AG04449 (cell line): ENCODE measurements around the gene KLC4.

ENCODE experiments used
- CTCF ChIA-PET: fragments of 350-600 bp; formaldehyde crosslinking; extraction: SDS; loops from one replicate; lab custom pipeline; 2021; ENCODE audit warnings: antibody characterized with exemption; lab: Yijun Ruan, JAX
- POLR2A ChIA-PET: fragments of 400-600, 350-600 bp; formaldehyde crosslinking; extraction: SDS; loops from one replicate; lab custom pipeline; 2020; ENCODE audit warnings: antibody characterized with exemption, inconsistent platforms; lab: Yijun Ruan, JAX
- DNase-seq: peaks from one replicate; pipeline ENCODE4 v3.0.0-alpha.2; 2010; ENCODE audit warnings: low read depth, low spot score
- H3K4me3 ChIP-seq: 2 replicates; pipeline ENCODE4 v1.5.1; 2011; ENCODE audit warnings: low read depth, mild to moderate bottlenecking, control low read depth, low read length
- TF ChIP-seq, protein P1 (sequence below): IDR thresholded peaks from one replicate; pipeline ENCODE4 v1.5.1; 2011; ENCODE audit warnings: mild to moderate bottlenecking, moderate library complexity, low read length, control low read depth, inconsistent platforms; ENCODE audit not compliant: insufficient read depth; ENCODE audit errors: missing control alignments

KLC4 gene

GRCh38 chr6:43055966-43056365, 3.5 kb upstream of the KLC4 start:
- no peak overlapping the region for H3K4me3 ChIP-seq
- TF ChIP-seq, protein P1, sequence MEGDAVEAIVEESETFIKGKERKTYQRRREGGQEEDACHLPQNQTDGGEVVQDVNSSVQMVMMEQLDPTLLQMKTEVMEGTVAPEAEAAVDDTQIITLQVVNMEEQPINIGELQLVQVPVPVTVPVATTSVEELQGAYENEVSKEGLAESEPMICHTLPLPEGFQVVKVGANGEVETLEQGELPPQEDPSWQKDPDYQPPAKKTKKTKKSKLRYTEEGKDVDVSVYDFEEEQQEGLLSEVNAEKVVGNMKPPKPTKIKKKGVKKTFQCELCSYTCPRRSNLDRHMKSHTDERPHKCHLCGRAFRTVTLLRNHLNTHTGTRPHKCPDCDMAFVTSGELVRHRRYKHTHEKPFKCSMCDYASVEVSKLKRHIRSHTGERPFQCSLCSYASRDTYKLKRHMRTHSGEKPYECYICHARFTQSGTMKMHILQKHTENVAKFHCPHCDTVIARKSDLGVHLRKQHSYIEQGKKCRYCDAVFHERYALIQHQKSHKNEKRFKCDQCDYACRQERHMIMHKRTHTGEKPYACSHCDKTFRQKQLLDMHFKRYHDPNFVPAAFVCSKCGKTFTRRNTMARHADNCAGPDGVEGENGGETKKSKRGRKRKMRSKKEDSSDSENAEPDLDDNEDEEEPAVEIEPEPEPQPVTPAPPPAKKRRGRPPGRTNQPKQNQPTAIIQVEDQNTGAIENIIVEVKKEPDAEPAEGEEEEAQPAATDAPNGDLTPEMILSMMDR: no peak
- ChIA-PET POLR2A (no interaction called here), CTCF (interaction anchor here (0.8 to 6.9 kb wide), 3 partner anchors 8 to 93 kb away, joined by 3 to 51 read pairs (median 8); no protein-coding TSS in a partner anchor)
- DNase-seq: no peak

DNA sequence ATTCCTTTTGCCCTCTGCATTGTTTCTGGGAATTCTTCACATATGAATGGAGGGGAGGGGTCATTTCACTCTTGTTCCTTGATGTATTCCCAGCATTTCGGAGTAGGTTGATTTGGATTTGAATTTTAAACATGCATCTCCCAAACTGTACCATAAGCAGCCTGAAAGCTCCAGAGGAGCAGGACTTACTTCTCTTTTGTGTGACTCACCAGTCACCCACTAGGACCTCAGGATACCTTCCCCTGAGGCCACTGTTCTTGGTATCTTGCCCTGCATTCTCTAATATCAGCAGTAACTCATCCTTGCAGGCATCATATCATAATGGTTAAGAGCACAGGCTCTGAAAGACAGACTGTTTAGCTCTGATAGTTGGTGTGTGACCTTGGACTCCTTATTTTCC, 900 bp upstream of the KLC4 start:
- ChIA-PET POLR2A (interaction anchor here (1.1 to 1.8 kb wide), 2 partner anchors 85 to 88 kb away, joined by 3 to 7 read pairs; no protein-coding TSS in a partner anchor), CTCF (interaction anchor here (0.6 to 5.1 kb wide), 4 partner anchors 67 to 172 kb away, joined by 3 to 39 read pairs (median 4); no protein-coding TSS in a partner anchor)
- DNase-seq: no peak
- peak overlapping the region; percentile 98 for H3K4me3 ChIP-seq
- TF ChIP-seq, protein P1: no peak

DNA sequence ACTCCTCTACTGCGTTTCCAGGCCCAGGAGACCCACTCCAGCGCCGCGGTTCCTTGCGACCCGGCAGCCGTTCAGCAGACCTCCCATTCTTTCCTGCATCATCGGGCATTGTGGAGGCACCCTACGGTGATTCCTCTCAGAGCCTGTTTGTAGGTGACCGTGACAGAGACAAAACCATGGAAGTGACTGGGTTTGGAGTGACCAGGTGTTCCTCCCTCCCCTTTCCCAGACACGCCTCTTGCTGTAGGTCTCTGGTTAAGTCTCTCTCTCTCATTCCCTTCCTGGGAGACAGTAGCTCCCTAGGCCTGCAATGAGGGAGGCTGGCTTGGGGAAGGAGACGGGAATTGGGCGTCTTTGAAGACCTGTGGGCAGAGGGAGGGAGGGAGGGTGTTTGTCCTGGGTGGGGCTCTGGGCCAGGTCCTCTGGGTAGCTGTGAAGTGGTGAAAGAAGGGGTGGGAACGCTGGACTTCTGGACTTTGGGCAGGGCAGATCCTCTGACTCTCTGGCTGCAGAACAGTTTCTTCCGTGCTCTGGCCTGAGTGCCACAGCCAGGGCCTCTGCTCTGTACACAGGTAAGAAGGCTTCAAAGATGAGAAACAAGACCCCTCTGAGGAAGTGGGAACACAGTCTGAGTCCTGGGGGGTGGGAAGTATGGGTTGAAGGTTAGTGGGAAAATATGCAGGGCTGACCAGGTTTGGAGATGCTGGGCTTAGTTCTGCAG, 763 bp downstream of the KLC4 start:
- TF ChIP-seq, protein P1: no peak
- CTCF ChIA-PET: interaction anchor here (1.0 to 5.1 kb wide), 4 partner anchors 10 to 84 kb away, joined by 3 to 39 read pairs (median 20); no protein-coding TSS in a partner anchor
- peak overlapping the region; percentile 80 for H3K4me3 ChIP-seq
- POLR2A ChIA-PET: interaction anchor here (0.7 to 1.8 kb wide), 3 partner anchors 84 to 123 kb away, joined by 3 to 7 read pairs (median 7); no protein-coding TSS in a partner anchor
- DNase-seq: no peak

- POLR2A ChIA-PET: interaction anchor here (0.7 to 1.8 kb wide), 2 partner anchors 109 to 122 kb away, joined by 3 to 7 read pairs; no protein-coding TSS in a partner anchor
- CTCF ChIA-PET: interaction anchor here (1.0 to 5.1 kb wide), 4 partner anchors 9 to 83 kb away, joined by 3 to 39 read pairs (median 20); no protein-coding TSS in a partner anchor
- peak overlapping the region; percentile 80 for H3K4me3 ChIP-seq
- DNase-seq: no peak
- TF ChIP-seq, protein P1: no peak
These were observed 1.6 kb downstream of the KLC4 start for GRCh38 chr6:43060755-43061633.

- DNase-seq: no peak
- CTCF ChIA-PET: interaction anchor here (1.9 to 5.1 kb wide), 3 partner anchors 9 to 82 kb away, joined by 7 to 39 read pairs (median 33); no protein-coding TSS in a partner anchor
- TF ChIP-seq, protein P1: no peak
- POLR2A ChIA-PET: no interaction called here
- no peak overlapping the region for H3K4me3 ChIP-seq
These were observed 2.4 kb downstream of the KLC4 start for GRCh38 chr6:43061861-43062260.

DNA sequence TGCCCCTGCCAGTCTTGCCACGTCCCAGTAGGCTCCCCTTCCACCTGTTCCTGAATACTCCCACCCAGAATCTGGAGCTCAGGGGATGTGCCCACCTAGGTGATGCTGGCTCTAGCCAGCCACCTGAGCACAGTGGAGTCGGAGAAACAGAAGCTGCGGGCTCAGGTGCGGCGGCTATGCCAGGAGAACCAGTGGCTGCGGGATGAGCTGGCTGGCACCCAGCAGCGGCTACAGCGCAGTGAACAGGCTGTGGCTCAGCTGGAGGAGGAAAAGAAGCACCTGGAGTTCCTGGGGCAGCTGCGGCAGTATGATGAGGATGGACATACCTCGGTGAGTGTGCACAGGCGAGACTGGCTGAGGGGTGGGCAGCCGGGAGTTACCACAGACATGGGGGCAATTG, 3.4 kb downstream of the KLC4 start:
- TF ChIP-seq, protein P1: no peak
- no peak for DNase-seq
- H3K4me3 ChIP-seq: no peak overlapping the region
- ChIA-PET CTCF (interaction anchor here (1.2 to 4.0 kb wide), 2 partner anchors 67 to 83 kb away, joined by 3 to 43 read pairs; no protein-coding TSS in a partner anchor), POLR2A (no interaction called here)
